Measurements from ENCODE around the gene NANOS3.

The NANOS3 gene

DNA sequence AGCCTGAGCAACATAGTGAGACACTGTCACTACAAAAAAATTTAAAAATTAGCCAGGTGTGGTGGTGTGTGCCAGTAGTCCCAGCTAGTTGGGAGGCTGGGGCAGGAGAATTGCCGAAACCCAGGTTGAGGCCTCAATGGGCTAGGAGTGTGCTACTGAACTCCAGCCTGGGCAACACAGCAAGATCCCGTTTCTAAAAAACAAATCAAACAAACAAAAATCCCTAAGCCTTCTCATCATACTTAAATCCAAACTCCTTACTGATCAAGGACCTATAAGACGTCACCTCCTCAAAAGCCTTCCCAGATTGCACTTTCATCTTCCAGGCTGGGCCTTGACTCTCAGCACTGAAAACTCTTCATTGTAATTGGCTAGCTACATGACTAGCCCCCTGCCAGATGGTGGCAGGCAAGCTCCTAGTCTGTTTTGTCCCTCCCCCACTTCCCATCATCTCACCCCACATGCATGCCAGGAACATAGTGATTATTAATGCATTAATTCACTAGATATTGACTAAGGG lies 17.5 kb upstream of the NANOS3 start:
- Histone ChIP-seq H3K36me3 (replicated peaks in 1 of 2; ENCODE audit: control insufficient read depth in 2 of 2, insufficient read depth in 2 of 2, low read length in 2 of 2) (no peaks in the 10 kb centered on the region), H2BK12ac (ENCODE audit: low read length) (no peak overlapping the region), H2BK120ac (ENCODE audit: low read depth, low read length) (no peak overlapping the region), H3K27ac (replicated peaks; ENCODE audit: low read length) (no peak overlapping the region), H3K4me2 (ENCODE audit: insufficient read depth, low read length, poor library complexity, severe bottlenecking) (no peak overlapping the region), H4K8ac (ENCODE audit: low read depth, low read length) (no peak overlapping the region), H3K4me1 (ENCODE audit: control insufficient read depth in 2 of 2, insufficient read depth in 1 of 2, low read depth in 1 of 2, low read length in 2 of 2) (peaks cover 8 to 10% of the 10 kb centered on the region in 2 donors), H3K4me3 (ENCODE audit: low read length in 2 of 2) (no peak overlapping the region), H3K9ac (ENCODE audit: low read depth, low read length, poor library complexity) (no peak overlapping the region), H2AFZ (ENCODE audit: low read length) (no peak overlapping the region), H2BK15ac (ENCODE audit: low read length) (no peak overlapping the region), H3K14ac (ENCODE audit: low read length) (no peak overlapping the region), H3K79me1 (ENCODE audit: low read depth, low read length) (no peaks in the 10 kb centered on the region), H3K27me3 (ENCODE audit: control insufficient read depth in 3 of 3, insufficient read depth in 3 of 3, low read depth in 1 of 3, low read length in 3 of 3) (peaks cover 0 to 16% (median 9%) of the 10 kb centered on the region in 3 experiments), H3K23ac (ENCODE audit: low read depth, low read length, poor library complexity) (no peak overlapping the region), H3K9me3 (replicated peaks in 1 of 2; ENCODE audit: control insufficient read depth in 2 of 2, insufficient read depth in 1 of 2, low read depth in 1 of 2, low read length in 2 of 2) (no peaks in the 10 kb centered on the region), H2AK5ac (ENCODE audit: low read depth, low read length) (no peak overlapping the region), H4K91ac (ENCODE audit: low read depth, low read length, poor library complexity) (no peak overlapping the region), H3K4ac (ENCODE audit: low read length) (no peak overlapping the region), H2BK5ac (ENCODE audit: low read length) (no peak overlapping the region), H3K18ac (ENCODE audit: low read length) (no peak overlapping the region)
- no peak for DNase-seq (ENCODE audit: low spot score)
- WGBS, 2 donors (ENCODE audit: extremely low coverage in 2 of 2, insufficient read length in 2 of 2, insufficient replicate concordance in 1 of 2), result no CpG with 5 or more reads among the region's 3 CpGs

DNA sequence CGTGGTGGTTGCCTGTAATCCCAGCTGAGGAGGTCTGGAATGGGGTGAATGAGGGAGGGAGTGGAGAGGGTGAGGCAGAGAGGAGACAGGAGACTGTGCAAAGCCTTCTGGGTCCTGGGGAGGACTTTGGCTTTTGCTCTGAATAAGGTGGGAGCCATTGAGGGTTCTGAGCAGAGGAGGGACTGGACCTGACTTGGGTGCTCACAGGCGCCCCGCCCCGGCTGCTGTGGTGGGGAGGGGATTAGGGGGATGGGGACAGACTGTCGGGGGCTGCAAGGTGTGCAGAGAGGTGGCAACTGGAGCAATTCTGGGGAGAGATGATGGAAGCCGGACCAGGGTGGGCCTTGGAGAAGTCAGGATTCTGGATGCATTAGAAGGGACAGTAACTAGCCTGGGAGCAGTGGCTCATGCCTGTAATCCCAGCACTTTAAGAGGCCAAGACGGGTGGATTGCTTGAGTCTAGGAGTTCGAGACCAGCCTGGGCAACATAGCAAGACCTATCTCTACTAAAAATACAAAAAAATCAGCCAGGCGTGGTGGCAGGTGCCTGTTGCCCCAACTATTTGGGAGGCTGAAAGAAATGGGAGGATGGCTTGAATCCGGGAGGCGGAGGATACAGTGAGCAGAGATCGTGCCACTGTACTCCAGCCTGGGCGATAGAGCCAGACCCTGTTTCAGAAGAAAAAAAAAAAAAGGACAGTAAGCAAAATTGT lies 16.1 kb upstream of the NANOS3 start:
- H3K36me3 ChIP-seq (replicated peaks in 1 of 2; ENCODE audit: control insufficient read depth in 2 of 2, insufficient read depth in 2 of 2, low read length in 2 of 2), result no peaks in the 10 kb centered on the region
- peak overlapping the region; percentile 17 for H3K18ac ChIP-seq (ENCODE audit: low read length)
- no CpG with 5 or more reads among the region's 13 CpGs for WGBS, 2 donors (ENCODE audit: extremely low coverage in 2 of 2, insufficient read length in 2 of 2, insufficient replicate concordance in 1 of 2)
- H2BK5ac ChIP-seq (ENCODE audit: low read length), result no peak overlapping the region
- H2AFZ ChIP-seq (ENCODE audit: low read length), result peak overlapping the region; percentile 97
- H3K4me2 ChIP-seq (ENCODE audit: insufficient read depth, low read length, poor library complexity, severe bottlenecking), result no peak overlapping the region
- H3K9me3 ChIP-seq (replicated peaks in 1 of 2; ENCODE audit: control insufficient read depth in 2 of 2, insufficient read depth in 1 of 2, low read depth in 1 of 2, low read length in 2 of 2), result no peaks in the 10 kb centered on the region
- H3K14ac ChIP-seq (ENCODE audit: low read length), result no peak overlapping the region
- no peak overlapping the region for H3K27ac ChIP-seq (replicated peaks; ENCODE audit: low read length)
- H2BK120ac ChIP-seq (ENCODE audit: low read depth, low read length), result no peak overlapping the region
- H2BK15ac ChIP-seq (ENCODE audit: low read length), result peak overlapping the region; percentile 79
- H3K23ac ChIP-seq (ENCODE audit: low read depth, low read length, poor library complexity), result no peak overlapping the region
- peaks cover 9 to 11% of the 10 kb centered on the region in 2 donors for H3K4me1 ChIP-seq (ENCODE audit: control insufficient read depth in 2 of 2, insufficient read depth in 1 of 2, low read depth in 1 of 2, low read length in 2 of 2)
- no peak overlapping the region for H3K4me3 ChIP-seq (ENCODE audit: low read length in 2 of 2)
- H2BK12ac ChIP-seq (ENCODE audit: low read length), result no peak overlapping the region
- H3K27me3 ChIP-seq (ENCODE audit: control insufficient read depth in 3 of 3, insufficient read depth in 3 of 3, low read depth in 1 of 3, low read length in 3 of 3), result peaks cover under 1 to 20% (median 20%) of the 10 kb centered on the region in 3 experiments
- H2AK5ac ChIP-seq (ENCODE audit: low read depth, low read length), result peak overlapping the region; percentile 93
- H3K4ac ChIP-seq (ENCODE audit: low read length), result no peak overlapping the region
- H3K9ac ChIP-seq (ENCODE audit: low read depth, low read length, poor library complexity), result no peak overlapping the region
- DNase-seq (ENCODE audit: low spot score), result no peak
- H4K8ac ChIP-seq (ENCODE audit: low read depth, low read length), result no peak overlapping the region
- no peaks in the 10 kb centered on the region for H3K79me1 ChIP-seq (ENCODE audit: low read depth, low read length)
- no peak overlapping the region for H4K91ac ChIP-seq (ENCODE audit: low read depth, low read length, poor library complexity)

DNA sequence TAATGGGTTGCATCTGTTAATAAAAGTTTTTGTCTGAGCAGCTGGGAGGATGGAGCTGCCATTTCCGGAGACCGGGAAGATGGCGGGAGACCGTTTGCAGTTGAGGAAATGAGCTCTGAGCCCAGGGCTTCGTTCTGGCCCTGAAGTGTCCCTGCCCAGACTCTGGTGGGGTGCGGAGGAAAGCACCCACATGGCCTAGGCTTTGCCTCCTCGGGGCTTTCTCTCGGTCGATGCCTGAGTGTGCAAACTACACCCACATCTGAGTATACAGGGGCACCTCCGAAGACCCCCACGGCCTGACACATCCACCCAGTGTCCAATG lies 15.6 kb upstream of the NANOS3 start:
- no peak overlapping the region for H3K4me2 ChIP-seq (ENCODE audit: insufficient read depth, low read length, poor library complexity, severe bottlenecking)
- peak overlapping the region; percentile 97 for H2AFZ ChIP-seq (ENCODE audit: low read length)
- H3K23ac ChIP-seq (ENCODE audit: low read depth, low read length, poor library complexity), result peak overlapping the region; percentile 85
- H3K27ac ChIP-seq (replicated peaks; ENCODE audit: low read length), result no peak overlapping the region
- peaks cover under 1% of the 10 kb centered on the region for H3K79me1 ChIP-seq (ENCODE audit: low read depth, low read length)
- DNase-seq (ENCODE audit: low spot score), result no peak
- WGBS, 2 donors (ENCODE audit: extremely low coverage in 2 of 2, insufficient read length in 2 of 2, insufficient replicate concordance in 1 of 2), result no CpG with 5 or more reads among the region's 11 CpGs
- H3K18ac ChIP-seq (ENCODE audit: low read length), result peak overlapping the region; percentile 90
- peaks cover 11 to 14% of the 10 kb centered on the region in 2 donors for H3K4me1 ChIP-seq (ENCODE audit: control insufficient read depth in 2 of 2, insufficient read depth in 1 of 2, low read depth in 1 of 2, low read length in 2 of 2)
- peak overlapping the region; percentile 84 for H3K4ac ChIP-seq (ENCODE audit: low read length)
- H4K8ac ChIP-seq (ENCODE audit: low read depth, low read length), result no peak overlapping the region
- peak overlapping the region; percentile 73 for H2BK120ac ChIP-seq (ENCODE audit: low read depth, low read length)
- peak overlapping the region; percentile 93 for H2BK5ac ChIP-seq (ENCODE audit: low read length)
- H3K9me3 ChIP-seq (replicated peaks in 1 of 2; ENCODE audit: control insufficient read depth in 2 of 2, insufficient read depth in 1 of 2, low read depth in 1 of 2, low read length in 2 of 2), result peaks cover 0 to under 1% of the 10 kb centered on the region in 2 donors
- H3K9ac ChIP-seq (ENCODE audit: low read depth, low read length, poor library complexity), result no peak overlapping the region
- peak overlapping the region; percentile 79 for H2BK15ac ChIP-seq (ENCODE audit: low read length)
- H3K36me3 ChIP-seq (replicated peaks in 1 of 2; ENCODE audit: control insufficient read depth in 2 of 2, insufficient read depth in 2 of 2, low read length in 2 of 2), result no peaks in the 10 kb centered on the region
- H2AK5ac ChIP-seq (ENCODE audit: low read depth, low read length), result peak overlapping the region; percentile 93
- no peak overlapping the region for H3K4me3 ChIP-seq (ENCODE audit: low read length in 2 of 2)
- no peak overlapping the region for H3K14ac ChIP-seq (ENCODE audit: low read length)
- peak overlapping the region; percentile 99 for H4K91ac ChIP-seq (ENCODE audit: low read depth, low read length, poor library complexity)
- H2BK12ac ChIP-seq (ENCODE audit: low read length), result peak overlapping the region; percentile 95
- H3K27me3 ChIP-seq (ENCODE audit: control insufficient read depth in 3 of 3, insufficient read depth in 3 of 3, low read depth in 1 of 3, low read length in 3 of 3), result peaks cover 5 to 25% (median 25%) of the 10 kb centered on the region in 3 experiments

DNA sequence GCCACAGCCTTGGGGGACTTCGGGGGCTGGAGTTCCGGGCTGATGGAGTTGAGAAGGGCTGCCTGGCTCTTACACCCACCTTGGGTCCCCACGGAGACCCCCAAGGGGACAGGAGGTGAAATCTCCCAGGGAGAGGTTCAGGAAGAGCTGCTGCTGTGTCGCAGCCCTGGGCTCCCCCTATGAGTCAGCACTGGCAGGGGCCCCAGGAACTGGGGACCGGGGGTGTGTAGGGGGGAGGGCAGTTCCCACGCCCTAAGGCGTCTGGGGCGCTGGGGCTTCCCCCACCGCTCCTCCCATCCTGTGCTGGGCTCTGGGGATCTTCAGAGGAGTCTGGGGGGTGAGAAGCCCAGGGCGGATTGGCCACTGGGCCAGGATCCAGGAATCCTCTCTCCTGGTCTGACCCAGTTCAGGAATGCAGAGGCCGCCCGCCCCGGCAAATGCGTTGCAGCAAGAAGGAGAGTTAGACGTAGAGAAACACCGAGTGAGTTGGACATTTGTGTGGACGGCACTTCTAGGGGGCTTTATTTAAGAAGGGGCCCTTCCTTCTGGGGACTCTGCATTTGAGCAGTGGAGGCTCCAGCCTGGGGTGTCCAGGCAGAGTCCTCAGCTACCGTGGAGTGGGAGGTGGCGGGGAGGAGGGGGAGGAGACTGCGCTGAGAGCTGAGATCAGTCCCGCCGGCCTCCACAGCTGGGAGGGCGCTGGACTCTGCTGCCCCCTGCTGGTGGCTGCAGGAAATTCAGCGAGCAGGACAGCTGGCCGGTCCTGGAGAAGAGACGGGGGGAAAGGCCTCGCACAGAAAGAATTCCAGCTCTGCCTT lies 15.0 kb upstream of the NANOS3 start:
- peak overlapping the region; percentile 99 for H4K91ac ChIP-seq (ENCODE audit: low read depth, low read length, poor library complexity)
- H3K14ac ChIP-seq (ENCODE audit: low read length), result peak overlapping the region; percentile 63
- peak overlapping the region; percentile 35 to 58 for H3K4me3 ChIP-seq (ENCODE audit: low read length in 2 of 2)
- DNase-seq (ENCODE audit: low spot score), result peak; percentile 88
- H2BK15ac ChIP-seq (ENCODE audit: low read length), result peak overlapping the region; percentile 79
- peak overlapping the region; percentile 97 for H2AFZ ChIP-seq (ENCODE audit: low read length)
- peak overlapping the region; percentile 90 for H3K18ac ChIP-seq (ENCODE audit: low read length)
- no peak overlapping the region for H4K8ac ChIP-seq (ENCODE audit: low read depth, low read length)
- peak overlapping the region; percentile 93 for H2BK5ac ChIP-seq (ENCODE audit: low read length)
- peak overlapping the region; percentile 73 for H2BK120ac ChIP-seq (ENCODE audit: low read depth, low read length)
- H3K79me1 ChIP-seq (ENCODE audit: low read depth, low read length), result peaks cover 4% of the 10 kb centered on the region
- H2AK5ac ChIP-seq (ENCODE audit: low read depth, low read length), result peak overlapping the region; percentile 93
- WGBS, 2 donors (ENCODE audit: extremely low coverage in 2 of 2, insufficient read length in 2 of 2, insufficient replicate concordance in 1 of 2), result no CpG with 5 or more reads among the region's 27 CpGs
- peaks cover 0 to 4% of the 10 kb centered on the region in 2 donors for H3K9me3 ChIP-seq (replicated peaks in 1 of 2; ENCODE audit: control insufficient read depth in 2 of 2, insufficient read depth in 1 of 2, low read depth in 1 of 2, low read length in 2 of 2)
- H3K27ac ChIP-seq (replicated peaks; ENCODE audit: low read length), result no peak overlapping the region
- peaks cover 8 to 31% (median 31%) of the 10 kb centered on the region in 3 experiments for H3K27me3 ChIP-seq (ENCODE audit: control insufficient read depth in 3 of 3, insufficient read depth in 3 of 3, low read depth in 1 of 3, low read length in 3 of 3)
- H3K4me1 ChIP-seq (ENCODE audit: control insufficient read depth in 2 of 2, insufficient read depth in 1 of 2, low read depth in 1 of 2, low read length in 2 of 2), result peaks cover 12 to 15% of the 10 kb centered on the region in 2 donors
- H3K23ac ChIP-seq (ENCODE audit: low read depth, low read length, poor library complexity), result peak overlapping the region; percentile 85
- H3K4me2 ChIP-seq (ENCODE audit: insufficient read depth, low read length, poor library complexity, severe bottlenecking), result peak overlapping the region; percentile 61
- no peaks in the 10 kb centered on the region for H3K36me3 ChIP-seq (replicated peaks in 1 of 2; ENCODE audit: control insufficient read depth in 2 of 2, insufficient read depth in 2 of 2, low read length in 2 of 2)
- peak overlapping the region; percentile 84 for H3K4ac ChIP-seq (ENCODE audit: low read length)
- no peak overlapping the region for H3K9ac ChIP-seq (ENCODE audit: low read depth, low read length, poor library complexity)
- peak overlapping the region; percentile 95 for H2BK12ac ChIP-seq (ENCODE audit: low read length)

All from neuronal stem cell (in vitro differentiated cells).